ENCODE measurements around the gene CAMP. TPM values are rescaled to one million over a fixed set of nuclear protein-coding genes. Genes with fewer than 3 reads are reported as not detected.

The CAMP gene
- total and polyA plus RNA-seq, 2 donors from 2014 or later, result not detected

GRCh38 chr3:48188266-48189201 is 34.8 kb upstream of the CAMP start, which contains the start of gene CDC25A:
Gene CDC25A (minus strand): TSS chr3:48188417. CDS start chr3:48187947, 470 bp downstream.
- H3K9ac ChIP-seq (ENCODE audit: low read length in 3 of 3), result peak within 1 kb of the TSS; percentile 59 to 74 (median 65)
- intact Hi-C loops (cut with DNase I), result no loop called here
- H3K36me3 ChIP-seq (ENCODE audit: control insufficient read depth in 2 of 3, insufficient read depth in 3 of 3, low read length in 3 of 3), result no peaks in the 10 kb centered on the region
- TF ChIP-seq CTCF (IDR thresholded peaks at IDR 0.05; ENCODE audit: borderline replicate concordance, extremely low read depth, insufficient read depth), result no peak
- peak; percentile 96 for FAIRE-seq
- H3K27ac ChIP-seq (ENCODE audit: low read depth in 2 of 2, low read length in 2 of 2), result peak within 1 kb of the TSS in 1 of 2 donors; percentile 10
- H3K4me1 ChIP-seq (ENCODE audit: control insufficient read depth in 2 of 3, insufficient read depth in 2 of 3, low read depth in 1 of 3, low read length in 3 of 3), result peaks cover 2 to 7% (median 4%) of the 10 kb centered on the region in 3 donors
- DNase-seq, result peak; percentile 98 to 100 (median 99)
- H3K9me3 ChIP-seq (ENCODE audit: control insufficient read depth in 2 of 3, insufficient read depth in 1 of 3, low read length in 3 of 3), result no peaks in the 10 kb centered on the region
- peak within 1 kb of the TSS; percentile 78 to 81 (median 81) for H3K4me3 ChIP-seq (ENCODE audit: low read length in 3 of 3)
- H3K27me3 ChIP-seq (ENCODE audit: control insufficient read depth, insufficient read depth, low read length), result no peaks in the 10 kb centered on the region

- intact Hi-C loops (cut with DNase I), result no loop called here
- no peak overlapping the region for H3K4me3 ChIP-seq (ENCODE audit: low read length in 3 of 3)
- H3K4me1 ChIP-seq (ENCODE audit: control insufficient read depth in 2 of 3, insufficient read depth in 2 of 3, low read depth in 1 of 3, low read length in 3 of 3), result peaks cover 2 to 7% (median 4%) of the 10 kb centered on the region in 3 donors
- no peak overlapping the region for H3K27ac ChIP-seq (ENCODE audit: low read depth in 2 of 2, low read length in 2 of 2)
- TF ChIP-seq CTCF (IDR thresholded peaks at IDR 0.05; ENCODE audit: borderline replicate concordance, extremely low read depth, insufficient read depth), result no peak
- no peaks in the 10 kb centered on the region for H3K27me3 ChIP-seq (ENCODE audit: control insufficient read depth, insufficient read depth, low read length)
- no peak for FAIRE-seq
- H3K9ac ChIP-seq (ENCODE audit: low read length in 3 of 3), result no peak overlapping the region
- no peaks in the 10 kb centered on the region for H3K9me3 ChIP-seq (ENCODE audit: control insufficient read depth in 2 of 3, insufficient read depth in 1 of 3, low read length in 3 of 3)
- peak in 2 of 5 donors; percentile 1 to 28 for DNase-seq
- no peaks in the 10 kb centered on the region for H3K36me3 ChIP-seq (ENCODE audit: control insufficient read depth in 2 of 3, insufficient read depth in 3 of 3, low read length in 3 of 3)
Measured at GRCh38 chr3:48189321-48189720, 34.0 kb upstream of the CAMP start.

- peak in 1 of 5 donors; percentile 12 for DNase-seq
- Histone ChIP-seq H3K4me3 (ENCODE audit: low read length in 3 of 3) (no peak overlapping the region), H3K27ac (ENCODE audit: low read depth in 2 of 2, low read length in 2 of 2) (no peak overlapping the region), H3K4me1 (ENCODE audit: control insufficient read depth in 2 of 3, insufficient read depth in 2 of 3, low read depth in 1 of 3, low read length in 3 of 3) (peaks cover 2 to 7% (median 4%) of the 10 kb centered on the region in 3 donors), H3K9me3 (ENCODE audit: control insufficient read depth in 2 of 3, insufficient read depth in 1 of 3, low read length in 3 of 3) (no peaks in the 10 kb centered on the region), H3K9ac (ENCODE audit: low read length in 3 of 3) (no peak overlapping the region), H3K27me3 (ENCODE audit: control insufficient read depth, insufficient read depth, low read length) (no peaks in the 10 kb centered on the region), H3K36me3 (ENCODE audit: control insufficient read depth in 2 of 3, insufficient read depth in 3 of 3, low read length in 3 of 3) (no peaks in the 10 kb centered on the region)
- FAIRE-seq, result no peak
- no peak for TF ChIP-seq CTCF (IDR thresholded peaks at IDR 0.05; ENCODE audit: borderline replicate concordance, extremely low read depth, insufficient read depth)
- intact Hi-C loops (cut with DNase I), result no loop called here
Measured at GRCh38 chr3:48190911-48191310, 32.4 kb upstream of the CAMP start.

Measured in kidney (tissue), 14 donors.